Measurements from ENCODE around the gene GBGT1.
"Not testable (repeated sequence)": the region's sequence is repeated elsewhere in the genome, so short reads cannot be mapped to it uniquely, and the experiment has no call there.

The GBGT1 gene

GRCh38 chr9:133207021-133207531, 43.4 kb upstream of the GBGT1 start:
- TF ChIP-seq CTCF (IDR thresholded peaks at IDR 0.05; ENCODE audit: control extremely low read depth, extremely low read depth, low read depth, missing control alignments), result no peak
- CTCF ChIA-PET, result interaction anchor here (0.9 to 1.2 kb wide), 2 partner anchors 21 to 32 kb away, joined by 3 to 5 read pairs; no protein-coding TSS in a partner anchor
- no peak for DNase-seq (ENCODE audit: extremely low spot score)
- POLR2A ChIA-PET, result no interaction called here

GRCh38 chr9:133205996-133206931, 42.5 kb upstream of the GBGT1 start:
- no peak for DNase-seq (ENCODE audit: extremely low spot score)
- ChIA-PET CTCF (interaction anchor here (0.9 to 1.2 kb wide), 2 partner anchors 21 to 33 kb away, joined by 3 to 5 read pairs; no protein-coding TSS in a partner anchor), POLR2A (no interaction called here)
- TF ChIP-seq CTCF (IDR thresholded peaks at IDR 0.05; ENCODE audit: control extremely low read depth, extremely low read depth, low read depth, missing control alignments), result no peak

- CTCF ChIA-PET; DNase-seq (ENCODE audit: extremely low spot score); POLR2A ChIA-PET: not testable (repeated sequence)
Measured at GRCh38 chr9:133205481-133205887, 41.8 kb upstream of the GBGT1 start.

GRCh38 chr9:133204993-133205336, 41.3 kb upstream of the GBGT1 start:
- TF ChIP-seq CTCF (IDR thresholded peaks at IDR 0.05; ENCODE audit: control extremely low read depth, extremely low read depth, low read depth, missing control alignments), result no peak
- DNase-seq (ENCODE audit: extremely low spot score), result no peak
- POLR2A ChIA-PET, result no interaction called here
- CTCF ChIA-PET, result no interaction called here

- TF ChIP-seq CTCF (IDR thresholded peaks at IDR 0.05; ENCODE audit: control extremely low read depth, extremely low read depth, low read depth, missing control alignments), result no peak
- CTCF ChIA-PET, result no interaction called here
- no peak for DNase-seq (ENCODE audit: extremely low spot score)
- POLR2A ChIA-PET, result no interaction called here
Measured at GRCh38 chr9:133204335-133204992, 40.8 kb upstream of the GBGT1 start.

GRCh38 chr9:133203506-133204075, 39.9 kb upstream of the GBGT1 start:
- ChIA-PET CTCF (no interaction called here), POLR2A (no interaction called here)
- no peak for TF ChIP-seq CTCF (IDR thresholded peaks at IDR 0.05; ENCODE audit: control extremely low read depth, extremely low read depth, low read depth, missing control alignments)
- DNase-seq (ENCODE audit: extremely low spot score), result no peak
